ENCODE data around the gene BIN1. TPM values are rescaled to one million over a fixed set of nuclear protein-coding genes. Genes with fewer than 3 reads are reported as not detected.
"Not testable (repeated sequence)": the region's sequence is repeated elsewhere in the genome, so short reads cannot be mapped to it uniquely, and the experiment has no call there.

Gene BIN1
- total RNA-seq, 1 experiment from 2014 or later = 14.2 TPM

- in situ Hi-C loops (cut with HindIII; ENCODE audit: low sequenced_read_pairs) = no loop called here
- no peak for DNase-seq (ENCODE audit: low spot score)
These were observed 30.3 kb upstream of the BIN1 start for GRCh38 chr2:127137225-127137624.

GRCh38 chr2:127134833-127135830, 28.2 kb upstream of the BIN1 start:
- in situ Hi-C loops (cut with HindIII; ENCODE audit: low sequenced_read_pairs) = no loop called here
- DNase-seq (ENCODE audit: low spot score) = no peak

GRCh38 chr2:127134235-127134634, 27.3 kb upstream of the BIN1 start:
- in situ Hi-C loops (cut with HindIII; ENCODE audit: low sequenced_read_pairs) = no loop called here

GRCh38 chr2:127133793-127134192, 26.8 kb upstream of the BIN1 start:
- in situ Hi-C loops (cut with HindIII; ENCODE audit: low sequenced_read_pairs) = no loop called here
- no peak for DNase-seq (ENCODE audit: low spot score)

More at GRCh38 chr2:127134235-127134634, 27.3 kb upstream of the BIN1 start:
- DNase-seq (ENCODE audit: low spot score) = no peak

- in situ Hi-C loops (cut with HindIII; ENCODE audit: low sequenced_read_pairs) = no loop called here
- DNase-seq (ENCODE audit: low spot score) = no peak
These were observed 23.5 kb upstream of the BIN1 start for GRCh38 chr2:127130421-127130820.

- peak; percentile 22 for DNase-seq (ENCODE audit: low spot score)
- in situ Hi-C loops (cut with HindIII; ENCODE audit: low sequenced_read_pairs) = no loop called here
These were observed 23.0 kb upstream of the BIN1 start for GRCh38 chr2:127129937-127130336.

GRCh38 chr2:127128445-127128904, 21.5 kb upstream of the BIN1 start:
- in situ Hi-C loops (cut with HindIII; ENCODE audit: low sequenced_read_pairs) = no loop called here
- no peak for DNase-seq (ENCODE audit: low spot score)

- in situ Hi-C loops (cut with HindIII; ENCODE audit: low sequenced_read_pairs) = no loop called here
- no peak for DNase-seq (ENCODE audit: low spot score)
These were observed 18.9 kb upstream of the BIN1 start for GRCh38 chr2:127125821-127126220.

GRCh38 chr2:127124426-127124825, 17.5 kb upstream of the BIN1 start:
- in situ Hi-C loops (cut with HindIII; ENCODE audit: low sequenced_read_pairs) = no loop called here

GRCh38 chr2:127122361-127123027, 15.5 kb upstream of the BIN1 start:
- no peak for DNase-seq (ENCODE audit: low spot score)
- in situ Hi-C loops (cut with HindIII; ENCODE audit: low sequenced_read_pairs) = no loop called here

More at GRCh38 chr2:127124426-127124825, 17.5 kb upstream of the BIN1 start:
- DNase-seq (ENCODE audit: low spot score) = no peak

- DNase-seq (ENCODE audit: low spot score) = no peak
- in situ Hi-C loops (cut with HindIII; ENCODE audit: low sequenced_read_pairs) = no loop called here
These were observed 14.8 kb upstream of the BIN1 start for GRCh38 chr2:127121776-127122176.

GRCh38 chr2:127121353-127121752, 14.4 kb upstream of the BIN1 start:
- in situ Hi-C loops (cut with HindIII; ENCODE audit: low sequenced_read_pairs) = no loop called here
- no peak for DNase-seq (ENCODE audit: low spot score)

GRCh38 chr2:127120408-127120807, 13.5 kb upstream of the BIN1 start:
- DNase-seq (ENCODE audit: low spot score) = not testable (repeated sequence)

GRCh38 chr2:127118467-127118866, 11.5 kb upstream of the BIN1 start:
- no peak for DNase-seq (ENCODE audit: low spot score)
- in situ Hi-C loops (cut with HindIII; ENCODE audit: low sequenced_read_pairs) = no loop called here

More at GRCh38 chr2:127120408-127120807, 13.5 kb upstream of the BIN1 start:
- in situ Hi-C loops (cut with HindIII; ENCODE audit: low sequenced_read_pairs) = not testable (repeated sequence)

GRCh38 chr2:127118038-127118437, 11.1 kb upstream of the BIN1 start:
- in situ Hi-C loops (cut with HindIII; ENCODE audit: low sequenced_read_pairs) = no loop called here
- no peak for DNase-seq (ENCODE audit: low spot score)

- in situ Hi-C loops (cut with HindIII; ENCODE audit: low sequenced_read_pairs) = no loop called here
These were observed 10.6 kb upstream of the BIN1 start for GRCh38 chr2:127117603-127118002.

GRCh38 chr2:127115471-127116199, 8.7 kb upstream of the BIN1 start:
- DNase-seq (ENCODE audit: low spot score) = no peak
- in situ Hi-C loops (cut with HindIII; ENCODE audit: low sequenced_read_pairs) = no loop called here

More at GRCh38 chr2:127117603-127118002, 10.6 kb upstream of the BIN1 start:
- no peak for DNase-seq (ENCODE audit: low spot score)

- DNase-seq (ENCODE audit: low spot score) = no peak
- in situ Hi-C loops (cut with HindIII; ENCODE audit: low sequenced_read_pairs) = no loop called here
These were observed 4.0 kb upstream of the BIN1 start for GRCh38 chr2:127110985-127111384.

- DNase-seq (ENCODE audit: low spot score) = no peak
- in situ Hi-C loops (cut with HindIII; ENCODE audit: low sequenced_read_pairs) = no loop called here
These were observed 1.2 kb upstream of the BIN1 start for GRCh38 chr2:127108090-127108523.

Measured in G401 (cell line).